Upper lobe of left lung (tissue), 6 donors: Measurements from ENCODE around the gene IPCEF1. TPM values are rescaled to one million over a fixed set of nuclear protein-coding genes. Genes with fewer than 3 reads are reported as not detected.

Experiments used
- ATAC-seq, 2 donors: fragments of 200-7000 bp; cut with Tn5 transposase; one replicate each; pipeline ENCODE4 v1.9.1; 2022; ENCODE audit warnings: mild to moderate bottlenecking in 2 of 2, moderate library complexity in 2 of 2; ENCODE audit not compliant: low FRiP score in 2 of 2
- DNase-seq, 2 donors: peaks; one replicate each; pipeline ENCODE4 v3.0.0-alpha.2; 2019 to 2020
- H3K27ac ChIP-seq, 4 donors: fragments of 200-600 bp; sonication (generic); one replicate each; pipeline ENCODE4 v1.5.1; 2016 to 2019
- H3K27me3 ChIP-seq, 4 donors: fragments of 200-600 bp; sonication (generic); one replicate each; pipeline ENCODE4 v1.5.1; 2017 to 2019
- H3K36me3 ChIP-seq, 4 donors: fragments of 200-600 bp; sonication (generic); one replicate each; pipeline ENCODE4 v1.5.1; 2016 to 2019
- H3K4me1 ChIP-seq, 4 donors: fragments of 200-600 bp; sonication (generic); one replicate each; pipeline ENCODE4 v1.5.1; 2018 to 2019
- H3K4me3 ChIP-seq, 4 donors: fragments of 200-600 bp; sonication (generic); one replicate each; pipeline ENCODE4 v1.5.1; 2017 to 2019; ENCODE audit warnings: mild to moderate bottlenecking in 2 of 4, moderate library complexity in 1 of 4
- H3K9me3 ChIP-seq, 4 donors: fragments of 200-600 bp; sonication (generic); one replicate each; pipeline ENCODE4 v1.5.1; 2018 to 2019
- CTCF ChIP-seq, 6 experiments: fragments of 450-650 bp in 4 of 6; fragments of 200-600 bp in 2 of 6; sonication (generic) in 2 of 6; IDR thresholded peaks; one replicate each; pipeline ENCODE4 v1.5.1; 2016 to 2019; ENCODE audit warnings: antibody characterized with exemption in 6 of 6
- EP300 ChIP-seq, 4 donors: sonication (generic); formaldehyde crosslinking; IDR thresholded peaks; one replicate each; pipeline ENCODE4 v1.5.1; 2017; ENCODE audit warnings: antibody characterized with exemption in 4 of 4, control low read depth in 2 of 4
- POLR2A ChIP-seq, 4 donors: fragments of 450-650 bp; IDR thresholded peaks; one replicate each; pipeline ENCODE4 v1.5.1; 2016 to 2017; ENCODE audit warnings: antibody characterized with exemption in 4 of 4, mild to moderate bottlenecking in 2 of 4
- POLR2AphosphoS5 ChIP-seq, 2 donors: sonication (generic); formaldehyde crosslinking; IDR thresholded peaks; one replicate each; pipeline ENCODE4 v1.5.1; 2017; ENCODE audit warnings: antibody characterized with exemption in 2 of 2
- WGBS, 2 donors: methylation state at CpG; one replicate each; pipeline ENCODE4 v1.1.5; 2017 to 2018; 5-methylcytosine and 5-hydroxymethylcytosine counted together
- total RNA-seq, 6 donors: library from RNA; depleted of rRNA in 4 of 6; stranded (reverse); fragments of >200 nt in 4 of 6; gene quantifications; one replicate each; pipeline versions ENCODE4 v1.1.0 to v1.2.1, GENCODE V29; 2016 to 2021
- donor health status: DM: no; HTN: no; CAD: no; lungs with moderate emphysema.
- donor health status: DM: no; HTN: yes; CAD: no; lungs with severe emphysema.

The IPCEF1 gene
- total RNA-seq, 6 donors from 2014 or later = 1.0 to 5.5 (median 4.0) TPM

- H3K4me3 ChIP-seq = no peak overlapping the region
- no peaks in the 10 kb centered on the region for H3K27me3 ChIP-seq
- ATAC-seq (no peak), DNase-seq (no peak)
- H3K36me3 ChIP-seq = no peaks in the 10 kb centered on the region
- H3K9me3 ChIP-seq = peaks cover 0 to 5% (median 0%) of the 10 kb centered on the region in 4 donors
- H3K4me1 ChIP-seq = no peaks in the 10 kb centered on the region
- H3K27ac ChIP-seq = no peak overlapping the region
- TF ChIP-seq POLR2AphosphoS5 (IDR thresholded peaks at IDR 0.05) = no peak
- no peak for TF ChIP-seq CTCF (IDR thresholded peaks at IDR 0.05)
- TF ChIP-seq POLR2A (IDR thresholded peaks at IDR 0.05) = no peak
- TF ChIP-seq EP300 (IDR thresholded peaks at IDR 0.05) = no peak
- 97 to 99% methylated on average over 3 of the region's 3 CpGs for WGBS, 2 donors
Measured at GRCh38 chr6:154379585-154379984, 23.0 kb upstream of the IPCEF1 start.

GRCh38 chr6:154378518-154378917 lies 21.9 kb upstream of the IPCEF1 start:
- TF ChIP-seq POLR2AphosphoS5 (IDR thresholded peaks at IDR 0.05) = no peak
- no peak for TF ChIP-seq EP300 (IDR thresholded peaks at IDR 0.05)
- TF ChIP-seq CTCF (IDR thresholded peaks at IDR 0.05) = no peak
- TF ChIP-seq POLR2A (IDR thresholded peaks at IDR 0.05) = no peak
- Histone ChIP-seq H3K27me3 (no peaks in the 10 kb centered on the region), H3K4me1 (no peaks in the 10 kb centered on the region), H3K4me3 (no peak overlapping the region), H3K9me3 (peaks cover 0 to 4% (median 0%) of the 10 kb centered on the region in 4 donors), H3K27ac (no peak overlapping the region), H3K36me3 (no peaks in the 10 kb centered on the region)
- ATAC-seq (no peak), DNase-seq (no peak)
- 78 to 85% methylated on average over 2 of the region's 2 CpGs for WGBS, 2 donors

DNA sequence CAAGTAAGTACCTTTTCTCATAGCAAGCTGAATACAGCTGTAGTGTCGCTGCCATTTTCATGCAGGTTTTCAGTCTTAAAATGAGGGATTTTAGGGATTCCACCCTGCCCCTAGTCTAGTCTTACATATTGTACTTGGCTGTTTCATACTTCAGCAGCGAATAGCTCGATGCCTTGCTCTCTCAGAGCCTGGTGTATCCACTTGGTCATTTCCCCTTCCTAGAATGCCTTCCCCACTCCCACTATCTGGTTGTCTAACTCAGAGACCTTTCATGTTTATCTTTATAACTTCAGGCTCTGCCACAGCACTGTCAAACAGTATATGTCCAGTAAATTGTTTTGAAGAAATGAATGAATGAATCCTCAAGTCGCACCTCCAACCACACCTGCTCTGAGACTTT lies 21.1 kb upstream of the IPCEF1 start:
- H3K27ac ChIP-seq = no peak overlapping the region
- H3K36me3 ChIP-seq = no peaks in the 10 kb centered on the region
- H3K4me3 ChIP-seq = no peak overlapping the region
- no peaks in the 10 kb centered on the region for H3K27me3 ChIP-seq
- 91 to 93% methylated on average over 4 of the region's 4 CpGs for WGBS, 2 donors
- no peak for ATAC-seq
- H3K4me1 ChIP-seq = no peaks in the 10 kb centered on the region
- H3K9me3 ChIP-seq = no peaks in the 10 kb centered on the region
- TF ChIP-seq POLR2A (IDR thresholded peaks at IDR 0.05) (no peak), POLR2AphosphoS5 (IDR thresholded peaks at IDR 0.05) (no peak), EP300 (IDR thresholded peaks at IDR 0.05) (no peak), CTCF (IDR thresholded peaks at IDR 0.05) (no peak)
- DNase-seq = no peak

DNA sequence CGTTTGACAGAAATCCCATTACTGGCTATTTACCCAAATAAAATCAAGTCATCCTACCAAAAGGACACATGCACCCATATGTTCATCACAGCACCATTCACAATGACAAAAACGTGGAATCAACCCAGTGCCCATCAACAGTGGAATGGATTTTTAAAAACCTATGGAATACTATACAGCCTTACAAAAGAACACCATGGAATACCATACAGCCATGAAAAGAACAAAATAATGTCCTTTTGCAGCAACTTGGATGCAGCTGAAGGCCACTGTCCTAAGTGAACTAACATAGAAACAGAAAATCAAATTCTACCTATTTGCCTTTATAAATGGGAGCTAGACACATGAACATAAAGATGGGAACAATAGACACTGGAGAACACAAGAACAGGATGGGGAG lies 17.4 kb upstream of the IPCEF1 start:
- Histone ChIP-seq H3K27me3 (no peaks in the 10 kb centered on the region), H3K27ac (no peak overlapping the region), H3K4me1 (peaks cover 0 to 6% (median 0%) of the 10 kb centered on the region in 4 donors), H3K9me3 (no peaks in the 10 kb centered on the region), H3K36me3 (no peaks in the 10 kb centered on the region), H3K4me3 (no peak overlapping the region)
- ATAC-seq = no peak
- TF ChIP-seq POLR2A (IDR thresholded peaks at IDR 0.05) (no peak), POLR2AphosphoS5 (IDR thresholded peaks at IDR 0.05) (no peak), EP300 (IDR thresholded peaks at IDR 0.05) (no peak), CTCF (IDR thresholded peaks at IDR 0.05) (no peak)
- DNase-seq = no peak
- 93% methylated on average over 2 of the region's 2 CpGs for WGBS, 2 donors

- DNase-seq (no peak), ATAC-seq (no peak)
- Histone ChIP-seq H3K36me3 (no peaks in the 10 kb centered on the region), H3K4me1 (peaks cover 0 to 6% (median 0%) of the 10 kb centered on the region in 4 donors), H3K27me3 (no peaks in the 10 kb centered on the region), H3K27ac (no peak overlapping the region), H3K4me3 (no peak overlapping the region), H3K9me3 (no peaks in the 10 kb centered on the region)
- 52 to 60% methylated on average over 4 of the region's 4 CpGs for WGBS, 2 donors
- TF ChIP-seq POLR2A (IDR thresholded peaks at IDR 0.05) = no peak
Measured at GRCh38 chr6:154371281-154371680, 14.7 kb upstream of the IPCEF1 start.
